H9 (cell line): ENCODE data around the gene BUB3. TPM values are rescaled to one million over a fixed set of nuclear protein-coding genes. Genes with fewer than 3 reads are reported as not detected.

Source experiments
- DNase-seq: peaks from one replicate; pipeline ENCODE4 v3.0.0-alpha.2; 2017
- H2AFZ ChIP-seq: one replicate; pipeline ENCODE4 v1.6.1; 2013; ENCODE audit warnings: mild to moderate bottlenecking, low read length, control low read depth, moderate library complexity
- H2AK5ac ChIP-seq: 2 replicates; pipeline ENCODE4 v1.6.1; 2013; ENCODE audit warnings: low read length, control low read depth, mixed read lengths; ENCODE audit not compliant: insufficient read length
- H2BK120ac ChIP-seq: one replicate; pipeline ENCODE4 v1.6.1; 2013; ENCODE audit warnings: low read depth, mild to moderate bottlenecking, low read length, control low read depth, inconsistent platforms; ENCODE audit not compliant: poor library complexity, severe bottlenecking
- H2BK12ac ChIP-seq: 2 replicates; pipeline ENCODE4 v1.6.1; 2013; ENCODE audit warnings: low read length, control low read depth, mixed read lengths, low read depth; ENCODE audit not compliant: insufficient read length
- H2BK15ac ChIP-seq: 2 replicates; pipeline ENCODE4 v1.6.1; 2013; ENCODE audit warnings: low read depth, low read length, control low read depth
- H2BK20ac ChIP-seq: one replicate; pipeline ENCODE4 v1.6.1; 2013; ENCODE audit warnings: low read depth, mild to moderate bottlenecking, low read length, control low read depth, inconsistent platforms; ENCODE audit not compliant: poor library complexity, severe bottlenecking
- H2BK5ac ChIP-seq: 2 replicates; pipeline ENCODE4 v1.6.1; 2013; ENCODE audit warnings: low read length, control low read depth, mixed read lengths; ENCODE audit not compliant: insufficient read length
- H3K14ac ChIP-seq: 2 replicates; pipeline ENCODE4 v1.6.1; 2013; ENCODE audit warnings: low read length, control low read depth; ENCODE audit not compliant: insufficient read depth
- H3K18ac ChIP-seq: 2 replicates; pipeline ENCODE4 v1.6.1; 2013; ENCODE audit warnings: low read depth, mild to moderate bottlenecking, mixed read lengths, low read length, control low read depth; ENCODE audit not compliant: insufficient read length
- H3K23ac ChIP-seq: 2 replicates; pipeline ENCODE4 v1.6.1; 2013; ENCODE audit warnings: low read length, control low read depth, mixed read lengths, low read depth; ENCODE audit not compliant: insufficient read length
- H3K23me2 ChIP-seq: 2 replicates; pipeline ENCODE4 v1.6.1; 2013; ENCODE audit warnings: low read depth, mild to moderate bottlenecking, mixed read lengths, low read length, control low read depth; ENCODE audit not compliant: insufficient read length, poor library complexity, severe bottlenecking
- H3K27ac ChIP-seq: 2 replicates; pipeline ENCODE4 v1.5.1; 2013; ENCODE audit warnings: low read length, control low read depth, mixed read lengths, low read depth; ENCODE audit not compliant: insufficient read length
- H3K27me3 ChIP-seq: 2 replicates; pipeline ENCODE4 v1.6.1; 2013; ENCODE audit warnings: low read length, control low read depth, inconsistent platforms; ENCODE audit not compliant: insufficient read depth
- H3K4ac ChIP-seq: 2 replicates; pipeline ENCODE4 v1.6.1; 2013; ENCODE audit warnings: low read depth, mild to moderate bottlenecking, control low read depth, inconsistent platforms, low read length, moderate library complexity
- H3K4me1 ChIP-seq: 2 replicates; pipeline ENCODE4 v1.6.1; 2013; ENCODE audit warnings: low read length, control low read depth, inconsistent platforms; ENCODE audit not compliant: insufficient read depth
- H3K4me2 ChIP-seq: 2 replicates; pipeline ENCODE4 v1.6.1; 2013; ENCODE audit warnings: low read length, control low read depth, mixed read lengths; ENCODE audit not compliant: insufficient read length, insufficient read depth
- H3K56ac ChIP-seq: 2 replicates; pipeline ENCODE4 v1.6.1; 2013; ENCODE audit warnings: low read depth, mild to moderate bottlenecking, mixed read lengths, low read length, control low read depth; ENCODE audit not compliant: insufficient read length
- H3K79me1 ChIP-seq: 2 replicates; pipeline ENCODE4 v1.6.1; 2013; ENCODE audit warnings: low read depth, mild to moderate bottlenecking, moderate library complexity, low read length, control low read depth, inconsistent platforms; ENCODE audit not compliant: insufficient read depth, poor library complexity, severe bottlenecking
- H3K79me2 ChIP-seq: 2 replicates; pipeline ENCODE4 v1.6.1; 2013; ENCODE audit warnings: low read length, control low read depth, inconsistent platforms; ENCODE audit not compliant: insufficient read depth
- H3K9ac ChIP-seq: 2 replicates; pipeline ENCODE4 v1.6.1; 2013; ENCODE audit warnings: low read length, control low read depth, mixed read lengths; ENCODE audit not compliant: insufficient read length; ENCODE audit errors: extremely low read depth
- H3K9me3 ChIP-seq: one replicate; pipeline ENCODE4 v1.6.1; 2013; ENCODE audit warnings: low read depth, low read length, inconsistent platforms; ENCODE audit not compliant: control insufficient read depth
- H3T11ph ChIP-seq: one replicate; pipeline ENCODE4 v1.6.1; 2013; ENCODE audit warnings: mild to moderate bottlenecking, low read length, control low read depth, inconsistent platforms
- H4K20me1 ChIP-seq: one replicate; pipeline ENCODE4 v1.6.1; 2013; ENCODE audit not compliant: control insufficient read depth, insufficient read length, insufficient read depth
- H4K5ac ChIP-seq: 2 replicates; pipeline ENCODE4 v1.6.1; 2013; ENCODE audit warnings: low read depth, mild to moderate bottlenecking, mixed read lengths, low read length, control low read depth; ENCODE audit not compliant: insufficient read length
- H4K8ac ChIP-seq: replicated peaks from 2 replicates; pipeline ENCODE4 v1.6.1; 2013; ENCODE audit warnings: low read length, control low read depth, mixed read lengths, low read depth; ENCODE audit not compliant: insufficient read length
- H4K91ac ChIP-seq: 2 replicates; pipeline ENCODE4 v1.6.1; 2013; ENCODE audit warnings: low read depth, mild to moderate bottlenecking, moderate library complexity, mixed read lengths, low read length, control low read depth; ENCODE audit not compliant: insufficient read length
- H3K27ac Mint-ChIP-seq, 3 experiments: 2 replicates in 2 of 3; 3 replicates in 1 of 3; pipeline ENCODE4 v1.8.0; 2020 to 2021; ENCODE audit warnings: mixed read lengths in 3 of 3, mild to moderate bottlenecking in 1 of 3, moderate library complexity in 1 of 3
- H3K27me3 Mint-ChIP-seq: 2 replicates; pipeline ENCODE4 v1.8.0; 2021; ENCODE audit warnings: low read depth, mild to moderate bottlenecking, moderate library complexity, mixed read lengths
- H3K36me3 Mint-ChIP-seq, 3 experiments: 2 replicates in 2 of 3; 3 replicates in 1 of 3; pipeline ENCODE4 v1.8.0; 2020 to 2021; ENCODE audit warnings: low read depth in 3 of 3, mixed read lengths in 3 of 3; ENCODE audit not compliant: insufficient read depth in 1 of 3
- H3K4me1 Mint-ChIP-seq, 2 experiments: 2 replicates each; pipeline ENCODE4 v1.8.0; 2020; ENCODE audit warnings: mixed read lengths in 2 of 2
- H3K4me3 Mint-ChIP-seq, 2 experiments: 2 replicates in 1 of 2; 3 replicates in 1 of 2; pipeline ENCODE4 v1.8.0; 2020 to 2021; ENCODE audit warnings: mild to moderate bottlenecking in 2 of 2, mixed read lengths in 2 of 2, moderate library complexity in 1 of 2
- H3K9me3 Mint-ChIP-seq, 2 experiments: 2 replicates in 1 of 2; 3 replicates in 1 of 2; pipeline ENCODE4 v1.8.0; 2020; ENCODE audit warnings: mild to moderate bottlenecking in 2 of 2, mixed read lengths in 2 of 2, moderate library complexity in 1 of 2
- WGBS: extraction: QIAGEN DNeasy Blood & Tissue Kit; methylation state at CpG from one replicate; pipeline ENCODE4 v1.1.7; 2013; ENCODE audit warnings: missing lambda C conversion rate, low lambda C conversion rate, mixed read lengths; ENCODE audit not compliant: insufficient read length; ENCODE audit errors: extremely low coverage; 5-methylcytosine and 5-hydroxymethylcytosine counted together
- total RNA-seq: library from RNA; stranded (reverse); gene quantifications from 2 replicates; pipeline ENCODE4 v1.2.1, GENCODE V29; 2021
- TF ChIP-seq, protein P1 (sequence below): fragments of 200-600 bp; sonication (generic); conservative IDR thresholded peaks from 3 replicates; pipeline ENCODE4 v1.8.0; 2021; ENCODE audit warnings: antibody characterized with exemption, mild to moderate bottlenecking

The BUB3 gene
- total RNA-seq, 1 experiment from 2014 or later: 200 TPM

DNA sequence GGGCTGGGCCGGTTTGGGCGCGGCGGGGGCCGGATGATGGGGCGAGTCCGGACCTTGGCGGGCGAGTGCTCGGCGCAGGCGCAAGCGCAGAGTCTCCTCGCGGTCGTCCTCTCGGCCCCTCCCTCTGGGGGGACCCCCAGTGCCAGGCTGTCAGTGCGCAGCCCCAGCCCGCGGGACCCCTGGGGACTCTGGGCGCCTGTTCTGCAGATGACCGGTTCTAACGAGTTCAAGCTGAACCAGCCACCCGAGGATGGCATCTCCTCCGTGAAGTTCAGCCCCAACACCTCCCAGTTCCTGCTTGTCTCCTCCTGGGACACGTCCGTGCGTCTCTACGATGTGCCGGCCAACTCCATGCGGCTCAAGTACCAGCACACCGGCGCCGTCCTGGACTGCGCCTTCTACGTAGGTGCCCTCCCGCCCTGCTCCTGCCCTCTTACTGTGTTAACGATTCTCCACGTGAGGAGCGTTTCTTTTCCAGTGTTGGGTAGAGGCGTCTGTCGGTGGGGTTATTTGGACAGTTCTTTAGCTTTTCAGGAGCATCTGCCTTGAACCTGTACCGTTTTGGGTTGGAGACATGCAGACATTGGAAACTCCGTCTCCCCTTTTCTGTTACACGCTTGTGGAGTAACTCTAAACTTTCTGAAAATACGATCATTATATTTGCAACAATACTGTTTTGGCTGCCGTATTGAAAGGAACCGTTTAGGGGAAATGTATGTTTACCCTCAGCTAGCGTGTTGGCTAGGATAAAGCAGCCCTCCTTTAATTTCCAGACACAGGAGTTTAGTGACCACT lies 706 bp downstream of the BUB3 start:
- Histone ChIP-seq H3K4ac (no peak overlapping the region), H4K5ac (no peak overlapping the region), H3K9ac (peak overlapping the region; percentile 80), H3T11ph (no peak overlapping the region), H4K20me1 (no peaks in the 10 kb centered on the region), H3K14ac (peak overlapping the region; percentile 86), H3K27me3 (peaks cover 7% of the 10 kb centered on the region; the same call in 1 of the 2 replicates), H3K27ac (no peak overlapping the region), H3K23ac (no peak overlapping the region), H2BK15ac (no peak overlapping the region), H3K4me2 (peak overlapping the region; percentile 95), H2AK5ac (no peak overlapping the region), H4K91ac (no peak overlapping the region), H3K56ac (no peak overlapping the region), H3K79me2 (peaks cover 24% of the 10 kb centered on the region; the same call in 1 of the 2 replicates), H4K8ac (no peak overlapping the region), H3K23me2 (peaks cover 15% of the 10 kb centered on the region), H2BK12ac (no peak overlapping the region), H2AFZ (no peak overlapping the region), H2BK120ac (no peak overlapping the region), H3K4me1 (peaks cover 10% of the 10 kb centered on the region; the same call in 1 of the 2 replicates), H2BK5ac (no peak overlapping the region), H3K79me1 (no peaks in the 10 kb centered on the region), H2BK20ac (no peak overlapping the region), H3K9me3 (no peaks in the 10 kb centered on the region), H3K18ac (peak overlapping the region; percentile 71)
- TF ChIP-seq, protein P1, sequence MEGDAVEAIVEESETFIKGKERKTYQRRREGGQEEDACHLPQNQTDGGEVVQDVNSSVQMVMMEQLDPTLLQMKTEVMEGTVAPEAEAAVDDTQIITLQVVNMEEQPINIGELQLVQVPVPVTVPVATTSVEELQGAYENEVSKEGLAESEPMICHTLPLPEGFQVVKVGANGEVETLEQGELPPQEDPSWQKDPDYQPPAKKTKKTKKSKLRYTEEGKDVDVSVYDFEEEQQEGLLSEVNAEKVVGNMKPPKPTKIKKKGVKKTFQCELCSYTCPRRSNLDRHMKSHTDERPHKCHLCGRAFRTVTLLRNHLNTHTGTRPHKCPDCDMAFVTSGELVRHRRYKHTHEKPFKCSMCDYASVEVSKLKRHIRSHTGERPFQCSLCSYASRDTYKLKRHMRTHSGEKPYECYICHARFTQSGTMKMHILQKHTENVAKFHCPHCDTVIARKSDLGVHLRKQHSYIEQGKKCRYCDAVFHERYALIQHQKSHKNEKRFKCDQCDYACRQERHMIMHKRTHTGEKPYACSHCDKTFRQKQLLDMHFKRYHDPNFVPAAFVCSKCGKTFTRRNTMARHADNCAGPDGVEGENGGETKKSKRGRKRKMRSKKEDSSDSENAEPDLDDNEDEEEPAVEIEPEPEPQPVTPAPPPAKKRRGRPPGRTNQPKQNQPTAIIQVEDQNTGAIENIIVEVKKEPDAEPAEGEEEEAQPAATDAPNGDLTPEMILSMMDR: no peak
- Mint-ChIP-seq H3K27me3 (peaks cover 39% of the 10 kb centered on the region), H3K36me3 (peaks cover 37 to 48% (median 47%) of the 10 kb centered on the region in 3 experiments), H3K27ac (peak overlapping the region; percentile 89 to 99 (median 99); a peak in 6 of 7 replicates), H3K4me3 (peak overlapping the region; percentile 98 to 100), H3K4me1 (peaks cover 49 to 61% of the 10 kb centered on the region in 2 experiments), H3K9me3 (peaks cover 0 to 2% of the 10 kb centered on the region in 2 experiments; a peak in 2 of 5 replicates)
- peak; percentile 66 for DNase-seq
- WGBS: no CpG with 5 or more reads among the region's 49 CpGs
